ENCODE results near the gene CSTB. TPM values are rescaled to one million over a fixed set of nuclear protein-coding genes. Genes with fewer than 3 reads are reported as not detected.

The CSTB gene
- total and polyA plus RNA-seq, 2 of the 8 experiments (the other 6 are each of a cell fraction or from before 2014, with no cell fraction given) = 53.8 to 64.1 TPM

DNA sequence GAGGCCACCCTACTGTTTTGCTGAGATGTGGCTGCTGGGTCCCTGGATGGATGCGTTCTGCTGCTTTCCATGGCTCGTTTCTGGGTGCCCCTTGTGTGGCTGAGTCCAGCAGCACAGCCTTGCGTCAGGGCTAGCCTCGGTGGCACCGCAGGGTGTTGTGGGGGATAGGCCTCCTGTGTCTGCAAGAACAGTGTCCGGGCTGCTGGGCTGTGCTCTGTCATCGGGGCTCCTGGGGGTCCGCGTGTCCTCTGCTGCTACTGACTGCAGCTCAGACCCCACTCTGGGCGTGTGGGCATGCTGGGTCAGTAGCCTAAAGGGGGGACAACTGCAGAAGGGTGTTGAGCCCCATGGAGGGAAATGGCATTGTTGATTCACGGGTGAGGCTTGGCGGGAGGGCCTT is 18.2 kb upstream of the CSTB start (continued):
- no peak for TF ChIP-seq TAF7 (optimal IDR thresholded peaks at IDR 0.05; ENCODE audit: borderline replicate concordance, low read depth, low read length)
